Keratinocyte (primary cell): ENCODE results near the gene SLC43A1.

ENCODE experiments used
- EZH2 ChIP-seq: IDR thresholded peaks from one replicate; pipeline ENCODE4 v1.6.1; 2012; ENCODE audit warnings: inconsistent platforms, mild to moderate bottlenecking, low read length, moderate library complexity
- TF ChIP-seq, protein P1 (sequence below), 3 experiments: IDR thresholded peaks in 1 of 3; conservative IDR thresholded peaks in 1 of 3; optimal IDR thresholded peaks in 1 of 3; 2 replicates in 2 of 3; 3 replicates in 1 of 3; pipeline versions ENCODE3 to v1.5.1; 2011; ENCODE audit warnings: low read length in 3 of 3, mild to moderate bottlenecking in 3 of 3, moderate library complexity in 2 of 3, control low read depth in 1 of 3, inconsistent platforms in 1 of 3; ENCODE audit not compliant: insufficient read depth in 2 of 3; ENCODE audit errors: extremely low read depth in 1 of 3

DNA sequence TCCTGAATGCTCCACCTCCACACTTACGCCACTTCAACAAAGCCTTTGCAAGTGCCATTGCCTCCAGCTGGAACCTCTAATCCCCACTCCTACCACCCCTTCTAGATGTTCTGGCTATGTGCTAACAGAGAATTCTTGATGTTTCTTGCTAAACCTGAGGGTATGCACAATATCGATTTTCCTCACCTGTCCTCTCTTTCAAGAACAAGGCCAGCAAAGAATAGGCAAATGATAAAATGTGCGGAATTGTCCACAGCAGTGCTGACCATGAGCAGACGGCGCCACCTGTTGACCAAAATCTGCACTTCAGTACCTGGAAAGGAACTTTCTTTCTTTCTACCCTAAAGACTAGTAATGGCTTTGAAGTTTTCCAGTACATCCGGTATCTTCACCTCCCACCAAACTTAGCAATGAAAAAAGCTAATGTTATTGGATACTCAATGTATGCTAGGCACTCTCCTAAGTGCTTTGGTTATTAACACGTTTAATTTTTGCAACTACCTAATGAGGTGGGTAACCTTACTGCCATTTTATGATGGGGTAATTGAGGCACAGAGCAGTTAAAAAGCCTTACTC, 11.6 kb upstream of the SLC43A1 start:
- TF ChIP-seq, protein P1, sequence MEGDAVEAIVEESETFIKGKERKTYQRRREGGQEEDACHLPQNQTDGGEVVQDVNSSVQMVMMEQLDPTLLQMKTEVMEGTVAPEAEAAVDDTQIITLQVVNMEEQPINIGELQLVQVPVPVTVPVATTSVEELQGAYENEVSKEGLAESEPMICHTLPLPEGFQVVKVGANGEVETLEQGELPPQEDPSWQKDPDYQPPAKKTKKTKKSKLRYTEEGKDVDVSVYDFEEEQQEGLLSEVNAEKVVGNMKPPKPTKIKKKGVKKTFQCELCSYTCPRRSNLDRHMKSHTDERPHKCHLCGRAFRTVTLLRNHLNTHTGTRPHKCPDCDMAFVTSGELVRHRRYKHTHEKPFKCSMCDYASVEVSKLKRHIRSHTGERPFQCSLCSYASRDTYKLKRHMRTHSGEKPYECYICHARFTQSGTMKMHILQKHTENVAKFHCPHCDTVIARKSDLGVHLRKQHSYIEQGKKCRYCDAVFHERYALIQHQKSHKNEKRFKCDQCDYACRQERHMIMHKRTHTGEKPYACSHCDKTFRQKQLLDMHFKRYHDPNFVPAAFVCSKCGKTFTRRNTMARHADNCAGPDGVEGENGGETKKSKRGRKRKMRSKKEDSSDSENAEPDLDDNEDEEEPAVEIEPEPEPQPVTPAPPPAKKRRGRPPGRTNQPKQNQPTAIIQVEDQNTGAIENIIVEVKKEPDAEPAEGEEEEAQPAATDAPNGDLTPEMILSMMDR (optimal IDR thresholded peaks at IDR 0.05 in 1 of 3, IDR thresholded peaks at IDR 0.05 in 1 of 3, conservative IDR thresholded peaks at IDR 0.05 in 1 of 3; ENCODE audit: extremely low read depth in 1 of 3, insufficient read depth in 2 of 3, low read length in 3 of 3) = peak; percentile 82 to 95 (median 93)
- no peak for TF ChIP-seq EZH2
